DMS79 (cell line): ENCODE data around the gene TIMMDC1.
"Not testable (repeated sequence)": the region's sequence is repeated elsewhere in the genome, so short reads cannot be mapped to it uniquely, and the experiment has no call there.

ENCODE experiments used
- DNase-seq: peaks from one replicate; lab custom pipeline; 2025; lab: John Stamatoyannopoulos, UW

TIMMDC1 gene

GRCh38 chr3:119557192-119557876 lies 59.0 kb downstream of the TIMMDC1 start:
- no peak for DNase-seq

DNA sequence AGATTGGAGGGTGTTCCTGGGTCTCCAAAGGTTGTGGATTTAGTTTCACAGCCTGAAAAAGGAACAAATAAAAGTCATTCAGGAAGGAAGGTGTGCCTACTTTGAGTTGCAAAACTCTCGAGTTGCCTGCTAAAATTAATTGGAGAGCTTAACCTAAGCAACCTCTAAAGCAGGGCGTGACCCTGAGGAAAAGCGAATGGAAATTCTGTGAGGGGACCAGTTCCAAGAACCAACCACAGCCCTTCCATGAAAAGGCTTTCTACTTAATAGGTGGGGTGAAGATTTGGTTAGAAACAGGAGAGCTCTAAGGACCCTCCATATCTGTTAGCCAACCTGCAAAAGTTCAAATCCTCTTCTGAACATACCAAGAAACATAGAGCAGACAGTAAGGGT lies 59.5 kb downstream of the TIMMDC1 start:
- no peak for DNase-seq

- DNase-seq: no peak
Measured at GRCh38 chr3:119558626-119559317, 60.4 kb downstream of the TIMMDC1 start.

GRCh38 chr3:119559441-119559963 lies 61.2 kb downstream of the TIMMDC1 start, which contains the start of gene CD80:
Gene CD80, minus strand, starts transcription at chr3:119559614. Its CDS starts 1,886 bp downstream, at chr3:119557728.
- DNase-seq: no peak

- DNase-seq: no peak
Measured at GRCh38 chr3:119560160-119560559, 61.8 kb downstream of the TIMMDC1 start.

GRCh38 chr3:119562307-119562961 lies 64.1 kb downstream of the TIMMDC1 start:
- no peak for DNase-seq

- DNase-seq: not testable (repeated sequence)
Measured at GRCh38 chr3:119563334-119563733, 65.0 kb downstream of the TIMMDC1 start.

GRCh38 chr3:119569156-119569555 lies 70.8 kb downstream of the TIMMDC1 start:
- no peak for DNase-seq

GRCh38 chr3:119570229-119570628 lies 71.9 kb downstream of the TIMMDC1 start:
- no peak for DNase-seq

DNA sequence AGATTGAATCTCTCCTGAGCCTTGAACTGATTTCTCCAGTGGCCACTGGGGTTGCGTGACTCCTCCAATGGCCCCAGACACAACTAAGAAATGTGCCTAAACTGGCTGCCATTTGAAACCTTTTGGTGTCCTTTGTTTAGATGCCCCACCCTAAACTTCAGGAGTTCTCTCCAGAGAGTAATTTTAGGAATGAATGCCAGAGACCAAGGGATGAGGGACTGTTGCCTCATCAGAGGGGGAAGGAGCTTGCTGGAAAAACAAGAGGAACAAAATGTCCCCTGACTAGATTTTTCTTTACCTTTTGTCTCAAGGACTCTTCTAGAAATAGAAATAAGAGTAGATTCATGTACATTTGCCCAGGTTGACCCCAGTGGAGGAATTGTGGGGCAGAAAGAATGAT lies 72.9 kb downstream of the TIMMDC1 start:
- no peak for DNase-seq

GRCh38 chr3:119571688-119572087 lies 73.3 kb downstream of the TIMMDC1 start:
- no peak for DNase-seq
